GM23338 (cell line): ENCODE measurements around the gene SIRPB2. TPM values are rescaled to one million over a fixed set of nuclear protein-coding genes. Genes with fewer than 3 reads are reported as not detected.

Experiments used
- ATAC-seq: fragments of 200-7000 bp; cut with Tn5 transposase; 3 replicates; pipeline ENCODE4 v1.9.1; 2020
- DNase-seq: peaks from one replicate; pipeline ENCODE4 v3.0.0-alpha.2; 2015; ENCODE audit warnings: low spot score
- H2AFZ ChIP-seq: fragments of 200-600 bp; sonication (generic); 2 replicates; pipeline ENCODE4 v1.8.0; 2016; ENCODE audit warnings: antibody characterized with exemption, mild to moderate bottlenecking, moderate library complexity
- H3F3A ChIP-seq: fragments of 200-600 bp; sonication (generic); replicated peaks from 2 replicates; pipeline ENCODE4 v1.8.0; 2017; ENCODE audit warnings: antibody characterized with exemption, mixed run types, low read depth
- H3K27ac ChIP-seq: fragments of 200-600 bp; sonication (generic); 2 replicates; pipeline ENCODE4 v1.6.1; 2016; ENCODE audit warnings: low read depth
- H3K27me3 ChIP-seq: fragments of 200-600 bp; sonication (generic); 2 replicates; pipeline ENCODE4 v1.8.0; 2016; ENCODE audit warnings: mild to moderate bottlenecking, mixed run types, moderate library complexity; ENCODE audit not compliant: insufficient read depth
- H3K36me3 ChIP-seq: fragments of 200-600 bp; sonication (generic); 2 replicates; pipeline ENCODE4 v1.8.0; 2016; ENCODE audit warnings: mild to moderate bottlenecking; ENCODE audit not compliant: insufficient read depth
- H3K4me1 ChIP-seq: fragments of 200-600 bp; sonication (generic); 2 replicates; pipeline ENCODE4 v1.8.0; 2016; ENCODE audit warnings: mild to moderate bottlenecking, moderate library complexity; ENCODE audit not compliant: insufficient read depth
- H3K4me2 ChIP-seq: fragments of 200-600 bp; sonication (generic); 2 replicates; pipeline ENCODE4 v1.7.1; 2017; ENCODE audit warnings: mixed run types
- H3K4me3 ChIP-seq: fragments of 200-600 bp; sonication (generic); 2 replicates; pipeline ENCODE4 v1.6.1; 2016; ENCODE audit warnings: mixed run types
- H3K79me2 ChIP-seq: fragments of 200-600 bp; sonication (generic); replicated peaks from 2 replicates; pipeline ENCODE4 v1.8.0; 2017; ENCODE audit warnings: mild to moderate bottlenecking; ENCODE audit not compliant: insufficient read depth
- H3K9me2 ChIP-seq: fragments of 200-600 bp; sonication (generic); 2 replicates; pipeline ENCODE4 v1.8.0; 2017; ENCODE audit not compliant: insufficient read depth
- H4K20me1 ChIP-seq: fragments of 200-600 bp; sonication (generic); replicated peaks from 2 replicates; pipeline ENCODE4 v1.8.0; 2017; ENCODE audit warnings: mild to moderate bottlenecking; ENCODE audit not compliant: insufficient read depth
- H3K27ac Mint-ChIP-seq: 2 replicates; pipeline ENCODE4 v1.8.0; 2020; ENCODE audit warnings: inconsistent platforms, mild to moderate bottlenecking, moderate library complexity, mixed read lengths
- H3K27me3 Mint-ChIP-seq: 3 replicates; pipeline ENCODE4 v1.8.0; 2022; ENCODE audit warnings: low read depth, mild to moderate bottlenecking, moderate library complexity, mixed read lengths, inconsistent platforms; ENCODE audit not compliant: insufficient read depth, poor library complexity
- H3K36me3 Mint-ChIP-seq: 3 replicates; pipeline ENCODE4 v1.8.0; 2021; ENCODE audit warnings: low read depth, mild to moderate bottlenecking, inconsistent platforms, moderate library complexity, mixed read lengths
- H3K4me1 Mint-ChIP-seq: 3 replicates; pipeline ENCODE4 v1.8.0; 2020; ENCODE audit warnings: mild to moderate bottlenecking, inconsistent platforms, mixed read lengths
- H3K4me3 Mint-ChIP-seq: 3 replicates; pipeline ENCODE4 v1.8.0; 2021; ENCODE audit warnings: moderate library complexity, mild to moderate bottlenecking, inconsistent platforms, mixed read lengths
- H3K9me3 Mint-ChIP-seq: 3 replicates; pipeline ENCODE4 v1.8.0; 2020; ENCODE audit warnings: moderate library complexity, mild to moderate bottlenecking, inconsistent platforms, mixed read lengths
- CREB1 ChIP-seq: fragments of 250-450 bp; sonication (Bioruptor Pico); IDR thresholded peaks from 2 replicates; pipeline ENCODE4 v1.5.0; 2020; ENCODE audit warnings: low read depth, mild to moderate bottlenecking, moderate library complexity
- CTCF ChIP-seq, 2 experiments: fragments of 200-600 bp in 1 of 2; sonication (generic) in 1 of 2; conservative IDR thresholded peaks; 2 replicates each; pipeline versions ENCODE4 v1.5.1 to v1.6.1; 2016 to 2017; ENCODE audit warnings: antibody characterized with exemption in 2 of 2, low read depth in 2 of 2, mild to moderate bottlenecking in 2 of 2, moderate library complexity in 1 of 2
- EZH2 ChIP-seq: fragments of 200-600 bp; sonication (generic); IDR thresholded peaks from one replicate; pipeline ENCODE4 v1.8.0; 2017; ENCODE audit warnings: antibody characterized with exemption, mild to moderate bottlenecking, low read depth; ENCODE audit not compliant: unreplicated experiment
- EZH2phosphoT487 ChIP-seq: fragments of 200-600 bp; sonication (generic); IDR thresholded peaks from one replicate; pipeline ENCODE4 v1.8.1; 2018; ENCODE audit warnings: antibody characterized with exemption; ENCODE audit not compliant: unreplicated experiment
- JUNB ChIP-seq: IDR thresholded peaks from one replicate; pipeline ENCODE4 v1.6.1; 2016; ENCODE audit warnings: antibody characterized with exemption; ENCODE audit not compliant: unreplicated experiment
- NANOG ChIP-seq: IDR thresholded peaks from 2 replicates; pipeline ENCODE4 v1.6.1; 2016; ENCODE audit warnings: antibody characterized with exemption, borderline replicate concordance
- POLR2AphosphoS5 ChIP-seq: IDR thresholded peaks from 2 replicates; pipeline ENCODE4 v1.6.1; 2016; ENCODE audit warnings: antibody characterized with exemption, low read depth
- STAT1 ChIP-seq: IDR thresholded peaks from one replicate; pipeline ENCODE4 v1.6.1; 2016; ENCODE audit warnings: antibody characterized with exemption; ENCODE audit not compliant: unreplicated experiment
- ZNF114 ChIP-seq: fragments of 250-450 bp; sonication (Bioruptor Pico); IDR thresholded peaks from 2 replicates; pipeline ENCODE4 v1.5.0; 2020; ENCODE audit warnings: mild to moderate bottlenecking, moderate library complexity
- ZNF331 ChIP-seq: fragments of 250-450 bp; sonication (Bioruptor Pico); IDR thresholded peaks from 2 replicates; pipeline ENCODE4 v1.5.0; 2020; ENCODE audit warnings: low read depth, mild to moderate bottlenecking, moderate library complexity
- polyA plus RNA-seq: library from polyadenylated mRNA; unstranded; fragments of >200 nt; fragmentation: Nextera tagmentation; extraction: Ambion mirVana; gene quantifications from 2 replicates; pipeline ENCODE4 v1.2.1, GENCODE V29; 2016
- total RNA-seq: library from RNA; depleted of rRNA; stranded (reverse); fragments of >200 nt; shearing (Covaris generic); gene quantifications from 2 replicates; pipeline ENCODE4 v1.2.3, GENCODE V29; 2014
- TF ChIP-seq, protein P1 (sequence below): IDR thresholded peaks from 2 replicates; pipeline ENCODE4 v1.6.1; 2016; ENCODE audit warnings: antibody characterized with exemption
- TF ChIP-seq, protein P2 (sequence below): IDR thresholded peaks from one replicate; pipeline ENCODE4 v1.6.1; 2018; ENCODE audit warnings: antibody characterized with exemption; ENCODE audit not compliant: unreplicated experiment
- TF ChIP-seq, protein P3 (sequence below): fragments of 250-450 bp; sonication (Bioruptor Pico); IDR thresholded peaks from 2 replicates; pipeline ENCODE4 v1.5.0; 2020; ENCODE audit warnings: mild to moderate bottlenecking, moderate library complexity

SIRPB2 gene
- total and polyA plus RNA-seq, 2 experiments from 2014 or later: 0.29 TPM; not detected in 1

GRCh38 chr20:1448081-1448620 is 43.1 kb downstream of the SIRPB2 start:
- Mint-ChIP-seq H3K27ac (no peak overlapping the region), H3K9me3 (peaks cover 9% of the 10 kb centered on the region; the same call in 2 of the 3 replicates), H3K36me3 (peaks cover 96% of the 10 kb centered on the region), H3K4me1 (no peaks in the 10 kb centered on the region), H3K27me3 (peaks cover 3% of the 10 kb centered on the region), H3K4me3 (no peak overlapping the region)
- DNase-seq: no peak
- Histone ChIP-seq H3K79me2 (no peaks in the 10 kb centered on the region), H3K4me3 (no peak overlapping the region), H3F3A (no peaks in the 10 kb centered on the region), H3K27ac (no peak overlapping the region), H3K4me1 (no peaks in the 10 kb centered on the region), H3K4me2 (no peak overlapping the region), H4K20me1 (no peaks in the 10 kb centered on the region; the same call in 1 of the 2 replicates), H3K27me3 (no peaks in the 10 kb centered on the region), H2AFZ (no peak overlapping the region), H3K36me3 (peaks cover 80% of the 10 kb centered on the region), H3K9me2 (no peaks in the 10 kb centered on the region)
- TF ChIP-seq STAT1 (no peak), JUNB (no peak), EZH2 (no peak), CREB1 (CRISPR knock-in tag) (no peak), POLR2AphosphoS5 (no peak), EZH2phosphoT487 (no peak), ZNF331 (CRISPR knock-in tag) (no peak), CTCF (conservative IDR thresholded peaks at IDR 0.05; ENCODE audit: low read depth in 2 of 2) (no peak), ZNF114 (no peak), NANOG (no peak)
- TF ChIP-seq, protein P1, sequence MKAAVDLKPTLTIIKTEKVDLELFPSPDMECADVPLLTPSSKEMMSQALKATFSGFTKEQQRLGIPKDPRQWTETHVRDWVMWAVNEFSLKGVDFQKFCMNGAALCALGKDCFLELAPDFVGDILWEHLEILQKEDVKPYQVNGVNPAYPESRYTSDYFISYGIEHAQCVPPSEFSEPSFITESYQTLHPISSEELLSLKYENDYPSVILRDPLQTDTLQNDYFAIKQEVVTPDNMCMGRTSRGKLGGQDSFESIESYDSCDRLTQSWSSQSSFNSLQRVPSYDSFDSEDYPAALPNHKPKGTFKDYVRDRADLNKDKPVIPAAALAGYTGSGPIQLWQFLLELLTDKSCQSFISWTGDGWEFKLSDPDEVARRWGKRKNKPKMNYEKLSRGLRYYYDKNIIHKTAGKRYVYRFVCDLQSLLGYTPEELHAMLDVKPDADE: no peak
- TF ChIP-seq, protein P2, sequence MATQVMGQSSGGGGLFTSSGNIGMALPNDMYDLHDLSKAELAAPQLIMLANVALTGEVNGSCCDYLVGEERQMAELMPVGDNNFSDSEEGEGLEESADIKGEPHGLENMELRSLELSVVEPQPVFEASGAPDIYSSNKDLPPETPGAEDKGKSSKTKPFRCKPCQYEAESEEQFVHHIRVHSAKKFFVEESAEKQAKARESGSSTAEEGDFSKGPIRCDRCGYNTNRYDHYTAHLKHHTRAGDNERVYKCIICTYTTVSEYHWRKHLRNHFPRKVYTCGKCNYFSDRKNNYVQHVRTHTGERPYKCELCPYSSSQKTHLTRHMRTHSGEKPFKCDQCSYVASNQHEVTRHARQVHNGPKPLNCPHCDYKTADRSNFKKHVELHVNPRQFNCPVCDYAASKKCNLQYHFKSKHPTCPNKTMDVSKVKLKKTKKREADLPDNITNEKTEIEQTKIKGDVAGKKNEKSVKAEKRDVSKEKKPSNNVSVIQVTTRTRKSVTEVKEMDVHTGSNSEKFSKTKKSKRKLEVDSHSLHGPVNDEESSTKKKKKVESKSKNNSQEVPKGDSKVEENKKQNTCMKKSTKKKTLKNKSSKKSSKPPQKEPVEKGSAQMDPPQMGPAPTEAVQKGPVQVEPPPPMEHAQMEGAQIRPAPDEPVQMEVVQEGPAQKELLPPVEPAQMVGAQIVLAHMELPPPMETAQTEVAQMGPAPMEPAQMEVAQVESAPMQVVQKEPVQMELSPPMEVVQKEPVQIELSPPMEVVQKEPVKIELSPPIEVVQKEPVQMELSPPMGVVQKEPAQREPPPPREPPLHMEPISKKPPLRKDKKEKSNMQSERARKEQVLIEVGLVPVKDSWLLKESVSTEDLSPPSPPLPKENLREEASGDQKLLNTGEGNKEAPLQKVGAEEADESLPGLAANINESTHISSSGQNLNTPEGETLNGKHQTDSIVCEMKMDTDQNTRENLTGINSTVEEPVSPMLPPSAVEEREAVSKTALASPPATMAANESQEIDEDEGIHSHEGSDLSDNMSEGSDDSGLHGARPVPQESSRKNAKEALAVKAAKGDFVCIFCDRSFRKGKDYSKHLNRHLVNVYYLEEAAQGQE: no peak
- TF ChIP-seq, protein P3, sequence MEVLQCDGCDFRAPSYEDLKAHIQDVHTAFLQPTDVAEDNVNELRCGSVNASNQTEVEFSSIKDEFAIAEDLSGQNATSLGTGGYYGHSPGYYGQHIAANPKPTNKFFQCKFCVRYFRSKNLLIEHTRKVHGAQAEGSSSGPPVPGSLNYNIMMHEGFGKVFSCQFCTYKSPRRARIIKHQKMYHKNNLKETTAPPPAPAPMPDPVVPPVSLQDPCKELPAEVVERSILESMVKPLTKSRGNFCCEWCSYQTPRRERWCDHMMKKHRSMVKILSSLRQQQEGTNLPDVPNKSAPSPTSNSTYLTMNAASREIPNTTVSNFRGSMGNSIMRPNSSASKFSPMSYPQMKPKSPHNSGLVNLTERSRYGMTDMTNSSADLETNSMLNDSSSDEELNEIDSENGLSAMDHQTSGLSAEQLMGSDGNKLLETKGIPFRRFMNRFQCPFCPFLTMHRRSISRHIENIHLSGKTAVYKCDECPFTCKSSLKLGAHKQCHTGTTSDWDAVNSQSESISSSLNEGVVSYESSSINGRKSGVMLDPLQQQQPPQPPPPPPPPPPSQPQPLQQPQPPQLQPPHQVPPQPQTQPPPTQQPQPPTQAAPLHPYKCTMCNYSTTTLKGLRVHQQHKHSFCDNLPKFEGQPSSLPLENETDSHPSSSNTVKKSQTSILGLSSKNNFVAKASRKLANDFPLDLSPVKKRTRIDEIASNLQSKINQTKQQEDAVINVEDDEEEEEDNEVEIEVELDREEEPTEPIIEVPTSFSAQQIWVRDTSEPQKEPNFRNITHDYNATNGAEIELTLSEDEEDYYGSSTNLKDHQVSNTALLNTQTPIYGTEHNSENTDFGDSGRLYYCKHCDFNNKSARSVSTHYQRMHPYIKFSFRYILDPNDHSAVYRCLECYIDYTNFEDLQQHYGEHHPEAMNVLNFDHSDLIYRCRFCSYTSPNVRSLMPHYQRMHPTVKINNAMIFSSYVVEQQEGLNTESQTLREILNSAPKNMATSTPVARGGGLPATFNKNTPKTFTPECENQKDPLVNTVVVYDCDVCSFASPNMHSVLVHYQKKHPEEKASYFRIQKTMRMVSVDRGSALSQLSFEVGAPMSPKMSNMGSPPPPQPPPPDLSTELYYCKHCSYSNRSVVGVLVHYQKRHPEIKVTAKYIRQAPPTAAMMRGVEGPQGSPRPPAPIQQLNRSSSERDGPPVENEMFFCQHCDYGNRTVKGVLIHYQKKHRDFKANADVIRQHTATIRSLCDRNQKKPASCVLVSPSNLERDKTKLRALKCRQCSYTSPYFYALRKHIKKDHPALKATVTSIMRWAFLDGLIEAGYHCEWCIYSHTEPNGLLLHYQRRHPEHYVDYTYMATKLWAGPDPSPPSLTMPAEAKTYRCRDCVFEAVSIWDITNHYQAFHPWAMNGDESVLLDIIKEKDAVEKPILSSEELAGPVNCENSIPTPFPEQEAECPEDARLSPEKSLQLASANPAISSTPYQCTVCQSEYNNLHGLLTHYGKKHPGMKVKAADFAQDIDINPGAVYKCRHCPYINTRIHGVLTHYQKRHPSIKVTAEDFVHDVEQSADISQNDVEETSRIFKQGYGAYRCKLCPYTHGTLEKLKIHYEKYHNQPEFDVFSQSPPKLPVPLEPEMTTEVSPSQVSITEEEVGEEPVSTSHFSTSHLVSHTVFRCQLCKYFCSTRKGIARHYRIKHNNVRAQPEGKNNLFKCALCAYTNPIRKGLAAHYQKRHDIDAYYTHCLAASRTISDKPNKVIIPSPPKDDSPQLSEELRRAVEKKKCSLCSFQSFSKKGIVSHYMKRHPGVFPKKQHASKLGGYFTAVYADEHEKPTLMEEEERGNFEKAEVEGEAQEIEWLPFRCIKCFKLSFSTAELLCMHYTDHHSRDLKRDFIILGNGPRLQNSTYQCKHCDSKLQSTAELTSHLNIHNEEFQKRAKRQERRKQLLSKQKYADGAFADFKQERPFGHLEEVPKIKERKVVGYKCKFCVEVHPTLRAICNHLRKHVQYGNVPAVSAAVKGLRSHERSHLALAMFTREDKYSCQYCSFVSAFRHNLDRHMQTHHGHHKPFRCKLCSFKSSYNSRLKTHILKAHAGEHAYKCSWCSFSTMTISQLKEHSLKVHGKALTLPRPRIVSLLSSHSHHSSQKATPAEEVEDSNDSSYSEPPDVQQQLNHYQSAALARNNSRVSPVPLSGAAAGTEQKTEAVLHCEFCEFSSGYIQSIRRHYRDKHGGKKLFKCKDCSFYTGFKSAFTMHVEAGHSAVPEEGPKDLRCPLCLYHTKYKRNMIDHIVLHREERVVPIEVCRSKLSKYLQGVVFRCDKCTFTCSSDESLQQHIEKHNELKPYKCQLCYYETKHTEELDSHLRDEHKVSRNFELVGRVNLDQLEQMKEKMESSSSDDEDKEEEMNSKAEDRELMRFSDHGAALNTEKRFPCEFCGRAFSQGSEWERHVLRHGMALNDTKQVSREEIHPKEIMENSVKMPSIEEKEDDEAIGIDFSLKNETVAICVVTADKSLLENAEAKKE (CRISPR knock-in tag): no peak
- no peak for ATAC-seq
